CD1c-positive myeloid dendritic cell (primary cell): ENCODE measurements around the gene TENM4.

Experiments
- DNase-seq: peaks from one replicate; pipeline ENCODE4 v3.0.0-alpha.2; 2016; ENCODE audit errors: extremely low spot score

TENM4 gene

DNA sequence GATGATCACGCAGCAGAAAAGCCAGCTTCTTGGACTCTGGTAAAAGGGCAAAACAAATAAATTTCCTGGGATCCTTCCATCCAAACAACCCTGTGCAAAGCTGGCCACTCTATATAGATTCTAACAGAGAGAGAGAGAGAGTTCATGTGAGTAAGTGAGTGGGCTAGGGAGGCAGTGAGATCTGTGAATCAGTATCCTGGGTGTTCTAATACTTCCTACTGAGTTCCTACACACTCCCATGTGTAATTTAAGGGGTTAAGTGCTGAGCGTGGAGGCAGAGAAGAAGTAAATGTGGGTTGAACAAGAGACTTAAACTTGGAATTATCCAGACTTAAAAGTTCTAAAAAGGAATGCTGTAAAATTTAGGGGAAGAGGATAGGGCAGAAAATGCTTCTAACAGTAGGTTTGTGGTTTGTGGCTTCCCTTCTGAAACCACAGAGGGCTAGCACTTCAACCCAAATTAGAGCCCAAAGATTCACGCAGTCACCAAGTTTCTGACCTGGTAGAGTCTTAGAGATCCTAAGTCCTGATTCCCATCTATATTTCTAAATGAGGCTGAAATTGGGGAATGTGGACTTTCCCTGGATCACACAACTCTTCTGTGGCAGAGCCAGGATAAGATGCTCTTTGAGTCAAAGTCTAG lies 413.9 kb downstream of the TENM4 start:
- no peak for DNase-seq

- DNase-seq: no peak
Observed at GRCh38 chr11:79025622-79026021, 415.2 kb downstream of the TENM4 start.

- no peak for DNase-seq
Observed at GRCh38 chr11:79025097-79025496, 415.7 kb downstream of the TENM4 start.

GRCh38 chr11:79022265-79022664 lies 418.6 kb downstream of the TENM4 start:
- DNase-seq: no peak

DNA sequence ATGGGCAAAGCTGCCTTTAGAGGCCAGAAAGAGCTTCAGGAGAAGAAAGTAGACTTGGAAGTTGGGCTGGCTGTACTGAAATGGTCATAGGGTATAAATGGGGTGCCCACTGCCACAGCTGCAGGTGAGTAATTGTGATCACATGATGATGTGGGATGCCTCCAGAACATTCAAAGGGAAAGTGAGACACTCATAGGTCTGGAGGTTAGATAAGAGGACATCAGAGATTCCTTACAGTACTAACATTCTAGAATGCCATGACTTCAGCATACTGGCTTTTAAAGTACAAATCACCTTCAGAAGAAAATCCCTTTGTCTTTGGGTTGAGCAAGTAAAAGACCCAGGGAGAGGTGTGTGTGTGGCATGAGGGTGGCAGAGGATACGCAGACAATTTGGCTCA lies 419.2 kb downstream of the TENM4 start:
- DNase-seq: no peak

DNA sequence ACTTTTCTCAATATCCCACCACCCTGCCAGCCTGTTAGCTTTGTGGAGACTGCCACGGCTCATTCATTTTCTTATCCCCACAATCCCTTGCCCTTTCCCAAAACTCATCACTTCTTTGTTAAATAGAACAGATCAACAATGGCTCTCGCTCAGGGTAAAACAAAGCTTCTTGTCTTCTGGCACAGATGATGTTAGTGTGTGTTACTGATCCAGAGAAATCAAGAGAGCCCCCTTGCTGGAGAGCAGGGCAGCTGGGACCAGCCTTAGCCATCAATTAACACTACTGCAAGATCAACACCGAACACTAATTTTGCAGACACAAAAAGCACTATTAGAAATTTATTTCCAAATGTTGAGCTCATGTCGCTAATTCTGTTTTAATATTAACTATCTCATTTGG lies 420.9 kb downstream of the TENM4 start:
- DNase-seq: no peak

- no peak for DNase-seq
Observed at GRCh38 chr11:79019277-79019676, 421.6 kb downstream of the TENM4 start.

GRCh38 chr11:79018371-79018849 lies 422.4 kb downstream of the TENM4 start:
- DNase-seq: no peak

GRCh38 chr11:79017811-79018210 lies 423.0 kb downstream of the TENM4 start:
- DNase-seq: no peak

DNA sequence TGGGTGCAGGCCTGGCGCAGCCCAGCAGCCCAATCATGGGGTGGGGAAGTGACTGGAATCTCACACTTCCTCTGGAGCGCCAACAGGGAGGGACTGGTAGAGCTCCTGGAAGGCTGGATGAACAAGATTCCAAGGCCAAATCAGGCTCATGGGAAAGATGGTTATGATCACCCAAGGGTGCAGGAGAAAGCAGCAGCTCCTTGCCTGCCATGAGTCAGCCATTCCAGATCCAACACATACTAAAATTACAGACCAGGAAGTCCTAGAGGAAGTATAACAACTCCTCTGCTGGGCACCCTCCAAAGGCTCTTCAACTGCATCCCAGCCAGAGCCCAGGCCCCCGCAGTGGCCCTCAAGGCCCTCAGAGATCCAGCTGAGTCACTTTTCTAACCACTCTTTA lies 427.3 kb downstream of the TENM4 start:
- DNase-seq: no peak

DNA sequence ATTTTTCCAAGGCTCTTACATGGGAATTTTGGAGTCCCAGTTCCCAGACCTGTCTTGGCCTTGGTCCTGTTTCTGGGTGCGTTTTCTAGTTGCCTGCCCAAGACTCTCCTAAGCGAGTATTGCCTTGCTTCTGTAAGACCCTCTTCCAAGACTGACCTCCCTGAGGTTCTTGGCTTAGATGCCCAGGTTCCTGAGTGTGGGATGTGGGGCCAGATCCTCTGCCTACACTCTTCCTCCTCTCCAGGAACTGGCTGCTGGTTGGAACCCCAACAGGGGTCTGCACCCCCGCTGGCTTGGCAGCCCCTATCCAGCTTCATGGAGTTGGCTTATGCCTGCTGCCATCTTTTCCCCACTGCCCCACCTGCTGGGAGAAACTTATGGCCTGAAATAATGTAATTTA lies 429.5 kb downstream of the TENM4 start:
- DNase-seq: no peak

GRCh38 chr11:79007771-79008402 lies 432.9 kb downstream of the TENM4 start:
- DNase-seq: no peak

GRCh38 chr11:79006854-79007253 lies 434.0 kb downstream of the TENM4 start:
- DNase-seq: no peak

- DNase-seq: no peak
Observed at GRCh38 chr11:78996007-78996406, 444.8 kb downstream of the TENM4 start.

GRCh38 chr11:78995171-78995570 lies 445.7 kb downstream of the TENM4 start:
- DNase-seq: no peak

GRCh38 chr11:78993802-78994430 lies 446.9 kb downstream of the TENM4 start:
- DNase-seq: no peak

- DNase-seq: no peak
Observed at GRCh38 chr11:78991681-78992080, 449.1 kb downstream of the TENM4 start.

DNA sequence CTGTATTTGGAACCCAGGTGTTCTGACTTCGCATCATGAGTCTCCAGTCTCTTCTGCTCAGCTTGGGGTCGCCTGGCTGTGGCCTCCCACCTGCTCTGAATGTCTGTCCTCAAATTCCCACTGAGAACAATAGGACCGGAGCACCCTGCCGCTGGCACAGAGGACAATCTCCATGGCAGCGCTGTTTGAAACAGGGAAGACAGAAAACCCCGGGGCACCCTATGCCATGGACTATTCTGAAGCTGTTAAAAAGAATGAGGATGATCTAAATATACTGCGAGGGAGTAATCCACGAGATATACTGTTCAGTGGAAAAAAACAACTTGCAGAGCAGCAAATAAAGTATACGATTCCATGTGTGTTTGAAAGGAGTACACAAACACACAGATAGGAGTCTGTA lies 450.6 kb downstream of the TENM4 start:
- no peak for DNase-seq

- no peak for DNase-seq
Observed at GRCh38 chr11:78987748-78988147, 453.1 kb downstream of the TENM4 start.

GRCh38 chr11:78986305-78986704 lies 454.5 kb downstream of the TENM4 start:
- no peak for DNase-seq

GRCh38 chr11:78985663-78986062 lies 455.2 kb downstream of the TENM4 start:
- no peak for DNase-seq

- DNase-seq: no peak
Observed at GRCh38 chr11:78982473-78982872, 458.4 kb downstream of the TENM4 start.

DNA sequence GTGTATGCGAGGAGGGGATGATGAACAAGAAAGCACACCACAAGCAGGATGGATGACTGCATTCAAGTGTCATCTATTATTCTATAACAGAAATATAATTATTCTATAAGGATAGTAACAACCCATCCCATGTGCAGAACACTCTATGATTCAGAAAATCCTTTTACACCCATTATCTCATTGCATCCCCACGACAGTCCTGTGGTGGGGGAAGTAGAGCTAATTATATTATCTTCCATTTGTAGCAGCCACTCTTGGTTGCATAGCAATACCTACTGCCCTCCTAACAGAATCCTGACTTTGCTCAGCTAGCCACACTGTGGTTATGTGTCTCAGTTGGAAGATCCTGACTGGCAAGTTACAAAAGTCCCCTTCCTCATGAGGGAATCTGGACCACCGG lies 459.7 kb downstream of the TENM4 start:
- no peak for DNase-seq
